Caco-2 (cell line): ENCODE data around the gene UBAP1. TPM values are rescaled to one million over a fixed set of nuclear protein-coding genes. Genes with fewer than 3 reads are reported as not detected.

Experiments used
- BruUV-seq: library from RNA; stranded (reverse); fragments of 400-500 nt; replicated peaks from 2 replicates; lab custom pipeline; 2021; lab: Mats Ljungman, UMichigan
- CTCF ChIA-PET: fragments of 300-600 bp; sonication (Branson Sonifier 250); formaldehyde crosslinking; loops from one replicate; lab custom pipeline; 2022; ENCODE audit warnings: antibody characterized with exemption; lab: Charles Lee
- POLR2A ChIA-PET: fragments of 300-600 bp; sonication (Branson Sonifier 250); formaldehyde crosslinking; loops from one replicate; lab custom pipeline; 2022; ENCODE audit warnings: antibody characterized with exemption; lab: Charles Lee
- DNase-seq, 2 experiments: peaks; one replicate each; pipeline versions ENCODE4 v3.0.0 to v3.0.0-alpha.2; 2020 to 2022
- H3K27me3 ChIP-seq: replicated peaks from 2 replicates; pipeline ENCODE4 v1.6.0; 2011; ENCODE audit warnings: low read length; ENCODE audit not compliant: control insufficient read depth, insufficient read depth
- H3K36me3 ChIP-seq: 2 replicates; pipeline ENCODE4 v1.5.1; 2011; ENCODE audit warnings: low read length; ENCODE audit not compliant: control insufficient read depth, insufficient read depth
- H3K4me1 ChIP-seq: fragments of 250-450 bp; sonication (Bioruptor Pico); 2 replicates; pipeline ENCODE4 v1.5.1; 2020; ENCODE audit warnings: mild to moderate bottlenecking
- H3K4me3 ChIP-seq: 2 replicates; pipeline ENCODE4 v1.5.1; 2011; ENCODE audit warnings: low read depth, mild to moderate bottlenecking, control low read depth, low read length
- H3K9me3 ChIP-seq: fragments of 250-450 bp; sonication (Bioruptor Pico); 2 replicates; pipeline ENCODE4 v1.5.1; 2020; ENCODE audit warnings: mild to moderate bottlenecking, moderate library complexity
- H3K27ac Mint-ChIP-seq: one replicate; pipeline ENCODE4 v1.8.0; 2022; ENCODE audit warnings: mixed read lengths; ENCODE audit not compliant: unreplicated experiment
- H3K27me3 Mint-ChIP-seq: one replicate; pipeline ENCODE4 v1.8.0; 2022; ENCODE audit warnings: mixed read lengths; ENCODE audit not compliant: insufficient read depth, unreplicated experiment
- H3K36me3 Mint-ChIP-seq: one replicate; pipeline ENCODE4 v1.8.0; 2022; ENCODE audit warnings: mild to moderate bottlenecking, mixed read lengths; ENCODE audit not compliant: insufficient read depth, unreplicated experiment
- H3K4me1 Mint-ChIP-seq: one replicate; pipeline ENCODE4 v1.8.0; 2022; ENCODE audit warnings: low read depth, mixed read lengths; ENCODE audit not compliant: unreplicated experiment
- H3K4me3 Mint-ChIP-seq: one replicate; pipeline ENCODE4 v1.8.0; 2022; ENCODE audit warnings: mild to moderate bottlenecking, moderate library complexity, mixed read lengths; ENCODE audit not compliant: unreplicated experiment
- H3K9me3 Mint-ChIP-seq: one replicate; pipeline ENCODE4 v1.8.0; 2022; ENCODE audit warnings: mixed read lengths; ENCODE audit not compliant: unreplicated experiment
- intact Hi-C: fragments of 100-400 bp; cut with micrococcal nuclease; formaldehyde crosslinking; loops from one replicate; pipeline ENCODE4 v1.10.0; 2022; ENCODE audit not compliant: unreplicated experiment
- total RNA-seq: library from RNA; stranded (reverse); gene quantifications from 2 replicates; pipeline ENCODE4 v1.2.3, GENCODE V29; 2022
- TF ChIP-seq, protein P1 (sequence below), 2 experiments: fragments of 200-600 bp in 1 of 2; IDR thresholded peaks; 1 replicate in 1 of 2; 2 replicates in 1 of 2; pipeline versions ENCODE4 v1.5.1 to v1.8.0; 2011 to 2022; ENCODE audit warnings: antibody characterized with exemption in 1 of 2, control low read depth in 1 of 2, inconsistent platforms in 1 of 2, low read depth in 1 of 2, low read length in 1 of 2, mild to moderate bottlenecking in 1 of 2, moderate library complexity in 1 of 2; ENCODE audit not compliant: insufficient read depth in 1 of 2, severe bottlenecking in 1 of 2, unreplicated experiment in 1 of 2

Gene UBAP1
- total RNA-seq, 1 experiment from 2014 or later = 33.2 TPM

- H3K4me1 ChIP-seq = no peaks in the 10 kb centered on the region
- no peaks in the 10 kb centered on the region for H3K27me3 Mint-ChIP-seq
- H3K4me3 ChIP-seq = no peak overlapping the region
- ChIA-PET CTCF (no interaction called here), POLR2A (interaction anchor here (0.6 kb wide), 1 partner anchor 66 kb away, joined by 11 read pairs; no protein-coding TSS in a partner anchor)
- H3K4me3 Mint-ChIP-seq = no peak overlapping the region
- no peaks in the 10 kb centered on the region for H3K9me3 Mint-ChIP-seq
- TF ChIP-seq, protein P1, sequence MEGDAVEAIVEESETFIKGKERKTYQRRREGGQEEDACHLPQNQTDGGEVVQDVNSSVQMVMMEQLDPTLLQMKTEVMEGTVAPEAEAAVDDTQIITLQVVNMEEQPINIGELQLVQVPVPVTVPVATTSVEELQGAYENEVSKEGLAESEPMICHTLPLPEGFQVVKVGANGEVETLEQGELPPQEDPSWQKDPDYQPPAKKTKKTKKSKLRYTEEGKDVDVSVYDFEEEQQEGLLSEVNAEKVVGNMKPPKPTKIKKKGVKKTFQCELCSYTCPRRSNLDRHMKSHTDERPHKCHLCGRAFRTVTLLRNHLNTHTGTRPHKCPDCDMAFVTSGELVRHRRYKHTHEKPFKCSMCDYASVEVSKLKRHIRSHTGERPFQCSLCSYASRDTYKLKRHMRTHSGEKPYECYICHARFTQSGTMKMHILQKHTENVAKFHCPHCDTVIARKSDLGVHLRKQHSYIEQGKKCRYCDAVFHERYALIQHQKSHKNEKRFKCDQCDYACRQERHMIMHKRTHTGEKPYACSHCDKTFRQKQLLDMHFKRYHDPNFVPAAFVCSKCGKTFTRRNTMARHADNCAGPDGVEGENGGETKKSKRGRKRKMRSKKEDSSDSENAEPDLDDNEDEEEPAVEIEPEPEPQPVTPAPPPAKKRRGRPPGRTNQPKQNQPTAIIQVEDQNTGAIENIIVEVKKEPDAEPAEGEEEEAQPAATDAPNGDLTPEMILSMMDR (IDR thresholded peaks at IDR 0.05; ENCODE audit: insufficient read depth in 1 of 2, low read depth in 1 of 2, low read length in 1 of 2, severe bottlenecking in 1 of 2, unreplicated experiment in 1 of 2) = no peak
- no peak overlapping the region for H3K27ac Mint-ChIP-seq
- DNase-seq = no peak
- H3K4me1 Mint-ChIP-seq = no peaks in the 10 kb centered on the region
- intact Hi-C loops = no loop called here
- H3K36me3 Mint-ChIP-seq = no peaks in the 10 kb centered on the region
- no peaks in the 10 kb centered on the region for H3K27me3 ChIP-seq
- H3K36me3 ChIP-seq = no peaks in the 10 kb centered on the region
- H3K9me3 ChIP-seq = no peaks in the 10 kb centered on the region
- BruUV-seq = no TSS peak
Measured at GRCh38 chr9:34151398-34151797, 27.4 kb upstream of the UBAP1 start.

DNA sequence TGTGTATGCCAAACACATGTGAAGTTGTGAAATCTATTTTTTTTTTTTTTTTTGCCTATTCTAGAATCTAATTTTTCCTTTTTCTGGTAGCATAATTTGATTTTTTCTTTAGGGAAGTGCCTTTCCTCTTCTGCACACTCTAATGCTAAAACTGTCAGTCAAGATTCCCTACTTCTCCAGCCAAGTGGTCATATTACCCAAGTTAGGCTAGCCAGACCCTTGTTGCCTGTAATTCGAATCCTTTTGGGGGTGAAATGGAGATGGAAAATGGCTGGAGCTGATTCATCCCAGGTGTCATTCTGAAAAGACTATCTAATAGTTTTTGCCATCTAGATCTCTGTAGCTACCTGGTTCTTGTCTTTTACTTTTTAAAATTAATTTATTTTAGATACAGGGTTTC, 24.8 kb upstream of the UBAP1 start:
- DNase-seq = no peak
- H3K36me3 Mint-ChIP-seq = no peaks in the 10 kb centered on the region
- Histone ChIP-seq H3K4me3 (no peak overlapping the region), H3K9me3 (no peaks in the 10 kb centered on the region), H3K36me3 (no peaks in the 10 kb centered on the region), H3K27me3 (no peaks in the 10 kb centered on the region), H3K4me1 (peaks cover 10% of the 10 kb centered on the region)
- CTCF ChIA-PET = interaction anchor here (0.5 kb wide), 1 partner anchor 25 kb away, joined by 4 read pairs; the partner anchor contains the start of gene UBAP1
- POLR2A ChIA-PET = no interaction called here
- H3K27me3 Mint-ChIP-seq = no peaks in the 10 kb centered on the region
- BruUV-seq = no TSS peak
- no peak overlapping the region for H3K4me3 Mint-ChIP-seq
- peaks cover 10% of the 10 kb centered on the region for H3K4me1 Mint-ChIP-seq
- no peaks in the 10 kb centered on the region for H3K9me3 Mint-ChIP-seq
- no peak overlapping the region for H3K27ac Mint-ChIP-seq
- intact Hi-C loops = no loop called here
- TF ChIP-seq, protein P1 (IDR thresholded peaks at IDR 0.05; ENCODE audit: insufficient read depth in 1 of 2, low read depth in 1 of 2, low read length in 1 of 2, severe bottlenecking in 1 of 2, unreplicated experiment in 1 of 2) = no peak

DNA sequence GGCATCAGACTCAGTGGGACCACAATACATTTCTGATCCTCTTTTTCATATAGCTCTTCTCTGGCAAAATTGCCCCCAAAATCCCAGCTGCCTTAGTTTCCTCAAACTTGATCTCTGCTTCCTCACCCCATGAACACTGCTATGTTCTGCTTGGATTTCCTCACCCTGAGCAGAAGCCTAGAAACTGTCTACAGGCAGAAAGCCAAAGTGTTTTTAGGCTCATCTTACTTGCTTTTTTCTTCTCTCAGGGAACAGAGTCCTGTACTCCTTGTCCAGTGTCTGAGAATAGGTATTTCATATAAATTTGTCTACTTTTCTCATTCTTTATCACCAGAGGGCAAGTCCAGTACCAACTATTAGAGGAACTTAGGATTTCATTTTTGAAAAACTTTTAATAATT, 21.5 kb upstream of the UBAP1 start:
- POLR2A ChIA-PET = no interaction called here
- CTCF ChIA-PET = no interaction called here
- TF ChIP-seq, protein P1 (IDR thresholded peaks at IDR 0.05; ENCODE audit: insufficient read depth in 1 of 2, low read depth in 1 of 2, low read length in 1 of 2, severe bottlenecking in 1 of 2, unreplicated experiment in 1 of 2) = no peak
- DNase-seq = no peak
- H3K4me1 ChIP-seq = peaks cover 10% of the 10 kb centered on the region
- BruUV-seq = no TSS peak
- peaks cover 12% of the 10 kb centered on the region for H3K4me1 Mint-ChIP-seq
- H3K4me3 Mint-ChIP-seq = no peak overlapping the region
- H3K9me3 ChIP-seq = no peaks in the 10 kb centered on the region
- H3K36me3 ChIP-seq = no peaks in the 10 kb centered on the region
- no peaks in the 10 kb centered on the region for H3K9me3 Mint-ChIP-seq
- peak overlapping the region; percentile 79 for H3K27ac Mint-ChIP-seq
- H3K36me3 Mint-ChIP-seq = no peaks in the 10 kb centered on the region
- H3K27me3 ChIP-seq = no peaks in the 10 kb centered on the region
- no peak overlapping the region for H3K4me3 ChIP-seq
- intact Hi-C loops = no loop called here
- no peaks in the 10 kb centered on the region for H3K27me3 Mint-ChIP-seq
